Pulmonary artery endothelial cell (primary cell): ENCODE measurements around the gene INF2. TPM values are rescaled to one million over a fixed set of nuclear protein-coding genes. Genes with fewer than 3 reads are reported as not detected.

Experiments
- DNase-seq: peaks from one replicate; pipeline ENCODE4 v3.0.0-alpha.2; 2011; ENCODE audit warnings: low read depth, low spot score
- total RNA-seq: library from RNA; depleted of rRNA; stranded (reverse); fragments of >200 nt; gene quantifications from 2 replicates; pipeline ENCODE4 v1.2.3, GENCODE V29; 2014

Gene INF2
- total RNA-seq, 1 donor from 2014 or later: 48.9 TPM

- no peak for DNase-seq
Observed at GRCh38 chr14:104702106-104702505, 12.7 kb downstream of the INF2 start.

- DNase-seq: no peak
Observed at GRCh38 chr14:104702673-104703072, 13.3 kb downstream of the INF2 start.

- no peak for DNase-seq
Observed at GRCh38 chr14:104703269-104703668, 13.9 kb downstream of the INF2 start.

- no peak for DNase-seq
Observed at GRCh38 chr14:104704252-104704651, 14.8 kb downstream of the INF2 start.

- DNase-seq: no peak
Observed at GRCh38 chr14:104705340-104706047, 16.1 kb downstream of the INF2 start.

GRCh38 chr14:104706733-104707607, 17.6 kb downstream of the INF2 start:
- DNase-seq: no peak

GRCh38 chr14:104707608-104708595, 18.5 kb downstream of the INF2 start:
- no peak for DNase-seq

- DNase-seq: no peak
Observed at GRCh38 chr14:104708606-104709268, 19.3 kb downstream of the INF2 start.

- no peak for DNase-seq
Observed at GRCh38 chr14:104709387-104710039, 20.1 kb downstream of the INF2 start.

GRCh38 chr14:104710071-104710735, 20.8 kb downstream of the INF2 start:
- no peak for DNase-seq

GRCh38 chr14:104712881-104713734, 23.7 kb downstream of the INF2 start:
- DNase-seq: no peak

GRCh38 chr14:104714066-104714465, 24.6 kb downstream of the INF2 start:
- DNase-seq: no peak

GRCh38 chr14:104714681-104715080, 25.3 kb downstream of the INF2 start:
- no peak for DNase-seq

GRCh38 chr14:104715416-104715815, 26.0 kb downstream of the INF2 start:
- no peak for DNase-seq

GRCh38 chr14:104715871-104716270, 26.5 kb downstream of the INF2 start:
- no peak for DNase-seq

GRCh38 chr14:104717137-104717536, 27.7 kb downstream of the INF2 start:
- DNase-seq: no peak

GRCh38 chr14:104717646-104718045, 28.2 kb downstream of the INF2 start:
- no peak for DNase-seq

- DNase-seq: no peak
Observed at GRCh38 chr14:104718147-104718546, 28.7 kb downstream of the INF2 start.

GRCh38 chr14:104718871-104719270, 29.5 kb downstream of the INF2 start:
- DNase-seq: no peak
